Measurements from ENCODE around the gene IRAK3. TPM values are rescaled to one million over a fixed set of nuclear protein-coding genes. Genes with fewer than 3 reads are reported as not detected.

IRAK3 gene
- total and polyA plus RNA-seq, 2 donors (not counting 1 experiment from before 2014, with no cell fraction given): 3.9 to 4.3 TPM

GRCh38 chr12:66252771-66253170, 63.8 kb downstream of the IRAK3 start:
- H3K4me2 ChIP-seq (replicated peaks; ENCODE audit: low read depth, low read length, poor library complexity, severe bottlenecking): no peak overlapping the region
- no peaks in the 10 kb centered on the region for H3K4me1 ChIP-seq (ENCODE audit: control insufficient read depth in 2 of 2, insufficient read depth in 2 of 2, low read length in 2 of 2)
- H3K9ac ChIP-seq (ENCODE audit: low read length): no peak overlapping the region
- no peaks in the 10 kb centered on the region for H4K20me1 ChIP-seq (ENCODE audit: control insufficient read depth, insufficient read depth, low read length, poor library complexity, severe bottlenecking)
- no CpG with 5 or more reads among the region's 2 CpGs for whole genome bisulfite sequencing (ENCODE audit: insufficient coverage)
- TF ChIP-seq EZH2 (IDR thresholded peaks at IDR 0.05; ENCODE audit: borderline replicate concordance, insufficient read depth, low read depth, low read length, poor library complexity, severe bottlenecking): no peak
- no peaks in the 10 kb centered on the region for H3K9me3 Mint-ChIP-seq (ENCODE audit: insufficient read depth)
- ATAC-seq (ENCODE audit: low read depth) (no peak), DNase-seq (no peak)
- H3K27ac Mint-ChIP-seq: no peak overlapping the region
- CTCF ChIA-PET: no interaction called here
- H3K27me3 ChIP-seq (replicated peaks in 1 of 4; ENCODE audit: control extremely low read depth in 1 of 4, control insufficient read depth in 3 of 4, insufficient read depth in 4 of 4, low read length in 3 of 4): no peaks in the 10 kb centered on the region
- intact Hi-C loops (cut with micrococcal nuclease): no loop called here
- H3K4me1 Mint-ChIP-seq: no peaks in the 10 kb centered on the region
- H2AFZ ChIP-seq (ENCODE audit: insufficient read depth, low read depth, low read length, poor library complexity, severe bottlenecking): no peak overlapping the region
- peaks cover 3% of the 10 kb centered on the region for H3K27me3 Mint-ChIP-seq
- POLR2A ChIA-PET: no interaction called here
- H3K79me2 ChIP-seq (ENCODE audit: control insufficient read depth, insufficient read depth, low read length): no peaks in the 10 kb centered on the region
- no peak overlapping the region for H3K27ac ChIP-seq (ENCODE audit: low read length in 2 of 2)
- H3K4me3 ChIP-seq (ENCODE audit: control extremely low read depth in 1 of 5, extremely low read depth in 1 of 5, insufficient read depth in 1 of 5, low read depth in 2 of 5, low read length in 4 of 5): no peak overlapping the region
- no peaks in the 10 kb centered on the region for H3K36me3 ChIP-seq (replicated peaks in 1 of 2; ENCODE audit: control extremely low read depth in 1 of 2, control insufficient read depth in 1 of 2, extremely low read depth in 1 of 2, insufficient read depth in 2 of 2, low read length in 1 of 2)
- no peak overlapping the region for H3K4me3 Mint-ChIP-seq
- H3K9me3 ChIP-seq (ENCODE audit: control extremely low read depth in 1 of 3, control insufficient read depth in 2 of 3, insufficient read depth in 1 of 3, low read length in 2 of 3): no peaks in the 10 kb centered on the region

- Histone ChIP-seq H3K4me3 (ENCODE audit: control extremely low read depth in 1 of 5, extremely low read depth in 1 of 5, insufficient read depth in 1 of 5, low read depth in 2 of 5, low read length in 4 of 5) (no peak overlapping the region), H4K20me1 (ENCODE audit: control insufficient read depth, insufficient read depth, low read length, poor library complexity, severe bottlenecking) (no peaks in the 10 kb centered on the region), H3K9me3 (ENCODE audit: control extremely low read depth in 1 of 3, control insufficient read depth in 2 of 3, insufficient read depth in 1 of 3, low read length in 2 of 3) (no peaks in the 10 kb centered on the region), H3K27me3 (replicated peaks in 1 of 4; ENCODE audit: control extremely low read depth in 1 of 4, control insufficient read depth in 3 of 4, insufficient read depth in 4 of 4, low read length in 3 of 4) (no peaks in the 10 kb centered on the region), H3K4me2 (replicated peaks; ENCODE audit: low read depth, low read length, poor library complexity, severe bottlenecking) (no peak overlapping the region), H3K79me2 (ENCODE audit: control insufficient read depth, insufficient read depth, low read length) (no peaks in the 10 kb centered on the region), H3K27ac (ENCODE audit: low read length in 2 of 2) (no peak overlapping the region), H3K36me3 (replicated peaks in 1 of 2; ENCODE audit: control extremely low read depth in 1 of 2, control insufficient read depth in 1 of 2, extremely low read depth in 1 of 2, insufficient read depth in 2 of 2, low read length in 1 of 2) (no peaks in the 10 kb centered on the region), H2AFZ (ENCODE audit: insufficient read depth, low read depth, low read length, poor library complexity, severe bottlenecking) (no peak overlapping the region), H3K4me1 (ENCODE audit: control insufficient read depth in 2 of 2, insufficient read depth in 2 of 2, low read length in 2 of 2) (no peaks in the 10 kb centered on the region), H3K9ac (ENCODE audit: low read length) (no peak overlapping the region)
- H3K4me3 Mint-ChIP-seq: no peak overlapping the region
- TF ChIP-seq EZH2 (IDR thresholded peaks at IDR 0.05; ENCODE audit: borderline replicate concordance, insufficient read depth, low read depth, low read length, poor library complexity, severe bottlenecking) (no peak), CTCF (IDR thresholded peaks at IDR 0.05) (no peak)
- H3K27ac Mint-ChIP-seq: no peak overlapping the region
- ATAC-seq (ENCODE audit: low read depth) (no peak), DNase-seq (no peak)
- ChIA-PET POLR2A (no interaction called here), CTCF (no interaction called here)
- H3K4me1 Mint-ChIP-seq: no peaks in the 10 kb centered on the region
- no peaks in the 10 kb centered on the region for H3K9me3 Mint-ChIP-seq (ENCODE audit: insufficient read depth)
- peaks cover 3% of the 10 kb centered on the region for H3K27me3 Mint-ChIP-seq
- intact Hi-C loops (cut with micrococcal nuclease): no loop called here
Measured at GRCh38 chr12:66255737-66256136, 66.7 kb downstream of the IRAK3 start.

All from B cell (primary cell).